ENCODE measurements around the gene CREB3L2. TPM values are rescaled to one million over a fixed set of nuclear protein-coding genes. Genes with fewer than 3 reads are reported as not detected.

The CREB3L2 gene
- total RNA-seq, 1 donor from 2014 or later = 61.8 TPM

- ATAC-seq = no peak
- no peaks in the 10 kb centered on the region for H3K27me3 ChIP-seq
- H3K4me3 ChIP-seq = no peak overlapping the region
- no peaks in the 10 kb centered on the region for H3K9me3 ChIP-seq
- no peak for DNase-seq
- no peak overlapping the region for H3K27ac ChIP-seq
- intact Hi-C loops (cut with DNase I) = no loop called here
- H3K4me1 ChIP-seq = peaks cover 13% of the 10 kb centered on the region
- peaks cover 35% of the 10 kb centered on the region for H3K36me3 ChIP-seq
- TF ChIP-seq CTCF (IDR thresholded peaks at IDR 0.05) = no peak
Measured at GRCh38 chr7:137925754-137926153, 76.1 kb downstream of the CREB3L2 start.

- DNase-seq = no peak
- Histone ChIP-seq H3K27me3 (no peaks in the 10 kb centered on the region), H3K27ac (no peak overlapping the region), H3K9me3 (no peaks in the 10 kb centered on the region), H3K4me1 (peaks cover 12% of the 10 kb centered on the region), H3K36me3 (peaks cover 35% of the 10 kb centered on the region), H3K4me3 (no peak overlapping the region)
- intact Hi-C loops (cut with DNase I) = no loop called here
- no peak for ATAC-seq
- TF ChIP-seq CTCF (IDR thresholded peaks at IDR 0.05) = no peak
Measured at GRCh38 chr7:137925091-137925490, 76.8 kb downstream of the CREB3L2 start.

GRCh38 chr7:137923380-137923779, 78.5 kb downstream of the CREB3L2 start:
- TF ChIP-seq CTCF (IDR thresholded peaks at IDR 0.05) = no peak

GRCh38 chr7:137920637-137921399, 81.1 kb downstream of the CREB3L2 start:
- TF ChIP-seq CTCF (IDR thresholded peaks at IDR 0.05) = no peak
- intact Hi-C loops (cut with DNase I) = no loop called here
- Histone ChIP-seq H3K4me1 (peaks cover 15% of the 10 kb centered on the region), H3K27ac (peak overlapping the region; percentile 25), H3K9me3 (no peaks in the 10 kb centered on the region), H3K27me3 (no peaks in the 10 kb centered on the region), H3K4me3 (no peak overlapping the region), H3K36me3 (peaks cover 16% of the 10 kb centered on the region)
- ATAC-seq = no peak
- no peak for DNase-seq

More at GRCh38 chr7:137923380-137923779, 78.5 kb downstream of the CREB3L2 start:
- Histone ChIP-seq H3K9me3 (no peaks in the 10 kb centered on the region), H3K36me3 (peaks cover 35% of the 10 kb centered on the region), H3K27me3 (no peaks in the 10 kb centered on the region), H3K27ac (no peak overlapping the region), H3K4me1 (peaks cover 15% of the 10 kb centered on the region), H3K4me3 (no peak overlapping the region)
- ATAC-seq (no peak), DNase-seq (no peak)
- intact Hi-C loops (cut with DNase I) = no loop called here

GRCh38 chr7:137919987-137920386, 81.9 kb downstream of the CREB3L2 start:
- H3K27ac ChIP-seq = peak overlapping the region; percentile 25
- DNase-seq (no peak), ATAC-seq (no peak)
- peaks cover 15% of the 10 kb centered on the region for H3K4me1 ChIP-seq
- no peak overlapping the region for H3K4me3 ChIP-seq
- no peaks in the 10 kb centered on the region for H3K9me3 ChIP-seq
- TF ChIP-seq CTCF (IDR thresholded peaks at IDR 0.05) = no peak
- intact Hi-C loops (cut with DNase I) = no loop called here
- H3K27me3 ChIP-seq = no peaks in the 10 kb centered on the region
- H3K36me3 ChIP-seq = peaks cover 15% of the 10 kb centered on the region
